Fibroblast of pulmonary artery (primary cell): ENCODE results near the gene CADPS.

ENCODE experiments used
- DNase-seq: peaks from one replicate; pipeline ENCODE4 v3.0.0-alpha.2; 2010; ENCODE audit warnings: low read depth
- H3K4me3 ChIP-seq: replicated peaks from 2 replicates; pipeline ENCODE4 v1.5.1; 2011; ENCODE audit warnings: low read depth, mild to moderate bottlenecking, control low read depth, low read length, moderate library complexity
- TF ChIP-seq, protein P1 (sequence below): IDR thresholded peaks from 2 replicates; pipeline ENCODE4 v1.5.1; 2011; ENCODE audit warnings: mild to moderate bottlenecking, control low read depth, low read length, inconsistent platforms; ENCODE audit errors: missing control alignments

The CADPS gene

DNA sequence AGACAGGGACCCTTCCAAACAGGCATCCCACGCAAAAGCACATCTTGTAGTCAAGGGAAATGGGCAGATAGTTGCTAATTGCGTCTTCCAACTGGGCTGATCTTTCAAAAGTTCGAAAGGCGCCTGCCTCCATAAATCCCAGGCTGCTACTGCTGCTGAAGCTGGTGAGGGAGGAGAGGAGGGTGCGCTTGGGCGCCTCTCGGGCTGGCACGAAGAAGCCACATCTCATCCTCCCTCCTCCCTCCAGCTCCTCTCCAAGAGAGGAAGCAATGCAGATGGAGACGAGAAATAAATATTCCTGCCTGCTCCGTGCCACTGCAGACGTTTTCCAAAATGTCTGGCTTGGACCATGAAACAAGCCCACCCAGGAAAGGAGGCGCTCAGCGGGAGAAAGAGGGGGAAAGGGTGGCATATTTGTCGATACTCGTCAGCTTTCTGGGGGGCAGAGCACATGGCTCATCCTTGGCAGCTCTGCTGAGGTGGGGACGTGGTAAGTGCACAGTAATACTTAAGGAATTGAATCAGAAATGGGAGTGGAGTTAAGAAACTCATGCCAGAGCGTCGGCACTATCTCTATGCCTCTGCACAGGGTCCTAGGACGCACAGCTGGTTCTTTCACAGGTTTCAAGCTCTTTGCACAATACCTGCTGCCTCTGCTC is 413.0 kb downstream of the CADPS start:
- H3K4me3 ChIP-seq = no peak overlapping the region
- TF ChIP-seq, protein P1, sequence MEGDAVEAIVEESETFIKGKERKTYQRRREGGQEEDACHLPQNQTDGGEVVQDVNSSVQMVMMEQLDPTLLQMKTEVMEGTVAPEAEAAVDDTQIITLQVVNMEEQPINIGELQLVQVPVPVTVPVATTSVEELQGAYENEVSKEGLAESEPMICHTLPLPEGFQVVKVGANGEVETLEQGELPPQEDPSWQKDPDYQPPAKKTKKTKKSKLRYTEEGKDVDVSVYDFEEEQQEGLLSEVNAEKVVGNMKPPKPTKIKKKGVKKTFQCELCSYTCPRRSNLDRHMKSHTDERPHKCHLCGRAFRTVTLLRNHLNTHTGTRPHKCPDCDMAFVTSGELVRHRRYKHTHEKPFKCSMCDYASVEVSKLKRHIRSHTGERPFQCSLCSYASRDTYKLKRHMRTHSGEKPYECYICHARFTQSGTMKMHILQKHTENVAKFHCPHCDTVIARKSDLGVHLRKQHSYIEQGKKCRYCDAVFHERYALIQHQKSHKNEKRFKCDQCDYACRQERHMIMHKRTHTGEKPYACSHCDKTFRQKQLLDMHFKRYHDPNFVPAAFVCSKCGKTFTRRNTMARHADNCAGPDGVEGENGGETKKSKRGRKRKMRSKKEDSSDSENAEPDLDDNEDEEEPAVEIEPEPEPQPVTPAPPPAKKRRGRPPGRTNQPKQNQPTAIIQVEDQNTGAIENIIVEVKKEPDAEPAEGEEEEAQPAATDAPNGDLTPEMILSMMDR = no peak
- no peak for DNase-seq

DNA sequence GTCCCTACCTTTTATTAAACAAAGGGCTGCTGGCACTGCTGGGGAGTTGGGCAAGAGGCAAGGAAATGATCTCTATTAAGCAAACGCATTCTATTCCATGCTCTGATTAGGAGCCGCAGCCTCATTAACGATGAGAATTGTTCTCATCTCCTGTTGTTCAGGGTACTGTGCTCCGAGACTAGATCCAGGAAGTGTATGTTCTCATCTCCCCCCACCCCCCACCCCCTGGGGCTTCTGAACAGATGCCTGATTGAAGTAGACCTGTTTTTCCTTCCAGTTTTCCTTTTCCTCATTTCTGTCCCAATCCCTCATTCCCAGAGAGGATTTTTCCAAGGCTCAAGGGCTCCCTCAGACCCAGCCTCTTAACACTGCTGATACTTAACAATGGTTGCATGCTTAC is 420.3 kb downstream of the CADPS start:
- no peak for DNase-seq
- TF ChIP-seq, protein P1 = no peak
- no peak overlapping the region for H3K4me3 ChIP-seq

DNA sequence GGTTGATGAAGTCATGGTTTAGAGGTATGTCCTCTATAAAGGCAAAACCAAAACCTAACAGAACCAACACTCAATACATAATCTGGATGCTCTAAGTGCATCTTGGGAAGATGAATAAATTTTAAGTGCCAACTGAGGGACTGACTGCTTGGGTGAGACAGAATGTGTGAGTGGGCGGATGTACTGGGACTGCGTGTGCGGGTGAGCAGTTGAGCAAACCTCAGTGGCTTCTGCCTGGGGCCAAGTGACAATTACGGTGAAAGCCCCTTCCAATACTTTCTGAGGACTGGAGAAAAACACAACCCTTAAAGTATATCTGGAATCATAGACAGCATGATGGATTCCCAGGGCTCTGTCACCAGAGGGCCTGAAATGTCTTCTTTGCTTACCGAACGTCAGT is 421.8 kb downstream of the CADPS start:
- DNase-seq = no peak
- TF ChIP-seq, protein P1 = no peak
- no peak overlapping the region for H3K4me3 ChIP-seq

DNA sequence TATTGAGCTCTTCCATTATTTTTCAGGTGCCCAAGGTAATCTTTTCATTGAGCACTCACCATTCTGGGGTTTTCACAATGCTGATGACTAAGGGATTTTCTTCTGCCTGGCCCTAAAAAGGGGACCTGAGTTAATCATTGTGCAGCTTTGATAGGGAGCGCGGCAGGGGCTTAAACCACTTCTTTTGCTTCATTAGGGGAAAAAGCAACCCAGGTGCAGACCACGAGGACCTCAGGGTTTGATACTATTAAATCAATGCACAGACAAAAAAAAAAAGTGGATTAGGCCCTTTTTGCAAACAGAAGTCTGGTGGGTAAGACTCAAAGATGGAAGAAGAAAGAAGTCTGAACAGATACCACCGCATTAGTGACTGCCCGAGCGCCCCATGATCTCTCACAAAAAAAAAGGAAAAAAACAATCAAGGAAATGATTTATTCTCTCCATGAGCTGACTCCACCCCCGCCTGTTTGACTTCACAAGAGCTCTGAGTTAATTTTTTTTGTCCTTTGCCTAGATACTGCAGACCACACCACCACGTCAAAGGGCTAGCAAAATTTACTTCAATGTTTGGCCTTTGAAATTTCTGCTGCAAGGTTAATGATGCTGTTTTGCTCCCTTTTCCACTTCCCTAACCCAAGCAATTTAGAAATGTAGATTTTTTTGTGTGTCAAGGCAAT is 423.9 kb downstream of the CADPS start:
- H3K4me3 ChIP-seq = no peak overlapping the region
- no peak for DNase-seq

DNA sequence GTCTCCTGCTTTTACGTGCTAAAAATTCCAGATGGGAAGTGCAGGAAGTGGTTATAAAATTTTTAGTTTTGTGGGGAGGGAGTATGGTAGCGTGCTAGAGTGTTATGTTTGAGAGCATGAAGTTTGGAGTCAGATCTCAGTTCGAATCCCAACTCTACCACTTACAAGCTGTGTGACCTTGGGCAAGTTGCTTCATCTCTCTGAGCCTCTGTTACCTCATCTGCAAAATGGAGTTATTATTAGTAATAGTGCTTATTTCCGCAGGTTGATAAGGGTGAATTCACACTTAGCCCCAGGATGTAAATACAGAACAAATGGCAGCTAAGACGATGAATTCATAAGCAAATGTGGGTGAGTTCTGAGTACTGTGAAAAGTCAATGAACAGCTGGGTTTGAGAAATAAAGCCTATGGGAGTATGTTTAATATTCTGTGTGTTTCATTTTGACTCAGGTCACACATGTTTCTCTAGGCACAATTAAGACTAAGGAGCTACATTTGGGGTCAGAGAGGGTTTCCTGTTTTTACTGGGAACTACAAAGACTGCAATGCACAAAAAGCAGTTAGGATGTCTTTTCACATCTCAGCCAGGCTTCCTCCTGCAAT is 428.8 kb downstream of the CADPS start:
- H3K4me3 ChIP-seq = no peak overlapping the region
- TF ChIP-seq, protein P1 = no peak
- no peak for DNase-seq

More for the DNA sequence above, 423.9 kb downstream of the CADPS start:
- TF ChIP-seq, protein P1 = no peak

DNA sequence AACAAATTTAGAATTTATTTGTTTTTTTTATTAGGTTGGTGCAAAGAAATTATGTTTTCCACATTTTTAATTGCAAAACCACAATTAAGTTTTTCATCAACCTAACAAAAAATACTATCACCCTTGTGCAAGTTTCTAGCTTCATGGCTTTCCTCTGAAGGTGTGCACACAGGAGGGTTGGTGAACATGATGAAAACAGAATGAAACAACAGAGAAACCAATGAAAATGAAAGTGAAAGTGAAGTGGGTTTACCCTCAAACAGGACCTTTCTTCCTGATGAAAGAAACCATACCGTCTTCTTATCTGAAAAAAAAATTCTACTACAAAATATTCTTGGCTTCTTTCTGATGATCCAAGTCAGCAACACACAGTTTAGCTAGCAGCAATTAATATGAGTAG is 429.9 kb downstream of the CADPS start:
- TF ChIP-seq, protein P1 = no peak
- H3K4me3 ChIP-seq = peak overlapping the region; percentile 50
- DNase-seq = peak; percentile 42
